Endometrial microvascular endothelial cells (primary cell): ENCODE data around the gene TRIL. TPM values are rescaled to one million over a fixed set of nuclear protein-coding genes. Genes with fewer than 3 reads are reported as not detected.

Experiments
- in situ Hi-C: cut with HindIII; loops from 2 replicates; pipeline ENCODE4 v1.10.0; 2017; ENCODE audit warnings: low sequenced_read_pairs, low pct_unique_long_range_greater_than_20kb; ENCODE audit errors: inconsistent ontology term
- total RNA-seq: library from RNA; depleted of rRNA; stranded (reverse); fragments of >200 nt; gene quantifications from one replicate; pipeline ENCODE4 v1.2.3, GENCODE V29; 2015; ENCODE audit errors: inconsistent ontology term

Gene TRIL
- total RNA-seq, 1 donor from 2014 or later, result not detected

DNA sequence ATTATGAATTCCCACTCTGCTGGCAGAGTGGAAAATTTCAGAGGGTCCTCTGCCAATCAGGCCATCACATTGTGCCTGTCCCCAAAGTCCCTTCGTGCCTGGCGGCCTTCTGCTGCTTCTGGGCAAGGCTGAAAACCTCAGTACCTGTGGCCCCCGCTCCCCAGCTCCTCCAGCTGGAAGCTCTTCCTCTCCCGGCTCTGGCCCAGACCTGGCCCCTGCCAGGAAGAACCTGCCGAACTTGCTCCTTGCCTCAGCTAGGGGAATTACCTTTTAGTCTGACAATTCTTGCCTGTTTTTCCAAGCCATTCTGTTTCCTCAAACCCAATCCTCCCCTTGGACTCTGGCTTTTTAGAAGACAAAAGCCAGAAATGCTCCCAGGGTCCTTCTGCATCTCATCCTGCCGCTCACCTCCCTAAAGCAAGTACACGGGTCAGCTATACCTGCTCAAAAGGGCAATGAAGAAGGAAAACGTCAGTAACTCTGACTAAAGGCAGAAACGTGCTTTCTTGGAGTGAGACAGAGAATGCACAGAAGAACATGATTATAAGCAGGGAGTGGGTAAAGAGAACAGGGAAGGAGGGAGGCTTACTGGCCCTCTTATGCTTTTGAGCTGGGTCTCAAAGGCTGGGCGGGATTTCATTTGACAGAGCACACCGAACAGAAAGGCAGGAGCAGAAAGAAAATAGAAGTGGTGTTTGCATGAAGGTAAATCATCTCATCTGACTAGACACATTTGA, 28.1 kb upstream of the TRIL start:
- in situ Hi-C loops, result no loop called here

DNA sequence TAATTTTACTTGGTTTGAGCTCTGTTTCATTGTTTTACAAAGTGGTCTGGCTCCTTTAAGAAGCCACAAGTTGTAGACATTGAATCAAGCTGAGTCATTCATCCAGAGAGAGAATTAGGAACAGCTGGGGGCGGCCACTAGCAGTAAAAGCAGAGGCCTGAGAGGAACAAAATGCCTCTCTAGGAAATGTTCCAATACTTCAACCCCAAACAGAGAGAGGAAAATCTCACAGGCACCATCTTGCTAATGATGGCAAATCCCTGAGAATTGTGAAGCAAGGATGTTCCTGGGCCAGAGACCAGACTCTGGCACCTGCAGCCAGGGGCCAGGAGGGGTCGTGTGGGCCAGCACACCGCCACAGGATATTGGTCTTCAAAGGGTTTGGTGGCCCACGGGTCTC, 26.5 kb upstream of the TRIL start:
- in situ Hi-C loops, result no loop called here

DNA sequence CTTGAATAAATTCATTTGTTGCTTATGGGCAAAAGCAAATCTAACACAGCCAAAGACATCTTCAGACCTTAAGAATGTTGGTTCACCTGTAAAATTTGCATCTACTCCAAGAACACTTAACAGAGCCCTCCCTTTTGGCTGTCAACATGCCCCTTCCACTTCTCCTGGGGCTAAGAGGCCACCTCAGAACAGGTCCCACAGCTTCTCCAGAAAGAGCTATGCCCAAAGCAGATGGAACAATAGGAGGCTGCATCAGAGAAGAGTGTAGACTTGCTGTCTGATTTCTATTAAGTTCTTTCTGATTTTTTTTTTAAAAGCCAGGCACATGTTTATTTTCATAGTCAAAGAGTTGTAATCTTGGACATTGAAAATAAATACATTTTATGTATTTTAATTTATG, 26.1 kb upstream of the TRIL start:
- in situ Hi-C loops, result no loop called here

DNA sequence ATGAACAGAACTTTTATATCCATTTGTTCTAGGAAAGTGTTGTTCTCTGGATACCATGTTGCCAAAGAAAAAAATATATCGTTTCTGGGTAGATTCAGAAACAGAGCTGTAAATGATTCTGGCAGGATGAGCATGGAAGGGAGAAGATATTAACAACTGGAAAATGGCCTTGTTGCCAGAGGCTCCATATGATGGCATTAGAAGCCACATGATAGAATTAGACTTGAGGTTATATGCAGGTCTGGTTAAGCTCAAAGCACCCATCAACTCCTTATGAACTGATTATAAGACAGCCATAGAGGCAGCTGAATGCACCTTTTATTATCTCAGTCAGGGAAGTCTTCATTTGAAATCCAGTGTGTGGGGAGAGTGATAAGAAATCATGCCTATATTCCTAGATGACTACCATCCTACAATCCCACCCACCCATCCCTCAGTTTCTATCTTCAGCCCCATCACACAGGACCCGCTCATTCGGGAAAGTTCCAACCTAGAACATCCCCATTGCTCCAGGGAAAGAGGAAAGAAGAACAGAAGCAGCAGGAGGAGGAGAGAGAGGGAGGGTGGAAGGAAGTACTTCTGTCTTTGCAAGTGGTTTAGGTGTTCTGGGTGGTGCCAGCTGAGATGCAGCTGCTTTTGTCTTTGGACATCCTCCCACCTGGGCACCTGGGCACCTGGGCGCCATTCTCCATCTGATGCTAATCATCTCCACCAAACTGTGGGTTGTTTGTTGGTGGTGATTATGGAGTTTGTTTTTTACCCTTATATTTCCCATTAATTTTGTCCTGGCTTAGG, 25.5 kb upstream of the TRIL start:
- in situ Hi-C loops, result no loop called here

DNA sequence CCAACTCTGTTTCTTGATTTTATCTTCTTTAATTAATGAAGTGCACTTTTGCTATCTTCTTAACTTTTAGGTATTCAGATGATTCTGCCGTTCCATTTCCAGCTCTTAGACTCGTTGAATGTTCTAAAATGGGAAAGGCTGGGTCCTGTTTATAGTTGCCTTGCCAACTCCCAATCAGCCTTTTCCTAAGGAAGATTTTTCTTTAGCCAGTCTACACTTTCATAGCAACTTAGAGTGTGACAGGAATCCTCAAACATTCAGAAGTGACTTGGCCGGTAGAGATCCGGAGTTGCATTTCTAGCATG, 23.0 kb upstream of the TRIL start:
- in situ Hi-C loops, result no loop called here

DNA sequence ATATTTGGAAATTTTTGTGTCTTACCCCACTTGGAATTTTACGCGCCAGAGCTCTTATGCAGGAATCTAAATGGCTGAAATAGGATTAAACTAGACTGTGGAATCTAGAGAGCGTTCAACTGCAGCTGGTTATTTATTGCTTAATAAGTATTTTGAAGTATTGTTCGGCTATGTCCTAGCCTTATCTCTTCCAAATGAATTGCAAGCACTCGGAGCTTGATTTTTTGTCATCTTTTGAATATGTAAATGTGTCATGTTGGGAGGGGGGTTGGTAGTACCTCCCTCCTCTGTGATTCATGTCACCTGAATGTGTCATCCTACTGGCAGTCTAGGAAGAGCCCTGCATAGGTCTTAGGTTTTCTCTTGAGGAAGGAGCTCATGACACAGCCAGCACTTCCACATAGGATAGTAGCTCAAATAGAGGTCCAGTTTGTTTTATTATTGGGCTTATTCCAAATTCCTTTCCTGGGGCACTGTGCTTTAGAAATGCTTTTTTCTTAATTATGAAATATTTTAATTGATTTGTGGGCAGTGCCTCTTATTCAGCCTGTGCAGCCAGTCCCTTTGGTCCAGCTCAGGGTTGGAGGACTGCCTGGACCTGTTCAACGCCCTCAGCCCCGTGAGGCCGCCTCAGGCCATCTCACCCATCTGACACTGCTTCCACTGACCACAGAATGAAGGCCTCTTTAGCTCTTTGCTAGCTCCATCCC, 22.5 kb upstream of the TRIL start:
- in situ Hi-C loops, result no loop called here

DNA sequence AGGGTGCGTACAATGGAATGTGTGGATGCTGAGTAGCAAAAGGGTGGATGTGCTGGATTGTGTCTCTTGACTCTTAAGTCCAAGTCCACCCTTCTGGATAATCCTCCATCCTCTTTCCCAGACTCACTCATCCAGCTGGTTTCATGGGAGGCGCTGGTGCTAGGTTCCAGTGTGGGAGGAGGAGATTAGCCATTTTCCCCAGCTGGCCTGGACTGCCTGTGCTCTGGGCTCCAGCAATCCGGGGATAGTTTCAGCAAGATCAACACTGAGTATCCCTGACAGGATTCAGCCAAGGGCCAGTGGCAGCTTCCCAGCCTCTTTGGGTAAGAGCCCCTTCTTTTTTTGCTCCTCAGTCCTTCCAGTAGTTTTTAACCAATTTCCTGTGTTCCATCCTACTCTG, 21.6 kb upstream of the TRIL start:
- in situ Hi-C loops, result no loop called here

DNA sequence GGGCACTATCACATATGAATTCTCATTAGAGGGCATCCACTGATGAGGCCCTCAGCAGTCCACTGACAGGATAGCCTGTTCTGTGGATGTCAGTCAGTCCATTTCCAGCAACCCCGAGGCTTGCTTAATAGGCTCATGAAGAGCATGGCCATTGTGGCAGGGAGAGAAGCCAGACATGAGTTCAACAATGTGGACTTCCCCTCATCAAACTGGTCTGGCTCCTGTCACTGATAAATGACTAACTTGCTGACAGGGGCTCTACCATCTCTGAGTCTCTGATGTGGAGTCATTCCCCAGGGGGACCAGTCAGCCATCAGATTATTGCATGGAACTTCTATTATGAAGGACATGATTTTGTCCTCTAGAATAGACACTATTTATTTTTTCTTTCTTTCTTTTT, 19.8 kb upstream of the TRIL start:
- in situ Hi-C loops, result no loop called here

DNA sequence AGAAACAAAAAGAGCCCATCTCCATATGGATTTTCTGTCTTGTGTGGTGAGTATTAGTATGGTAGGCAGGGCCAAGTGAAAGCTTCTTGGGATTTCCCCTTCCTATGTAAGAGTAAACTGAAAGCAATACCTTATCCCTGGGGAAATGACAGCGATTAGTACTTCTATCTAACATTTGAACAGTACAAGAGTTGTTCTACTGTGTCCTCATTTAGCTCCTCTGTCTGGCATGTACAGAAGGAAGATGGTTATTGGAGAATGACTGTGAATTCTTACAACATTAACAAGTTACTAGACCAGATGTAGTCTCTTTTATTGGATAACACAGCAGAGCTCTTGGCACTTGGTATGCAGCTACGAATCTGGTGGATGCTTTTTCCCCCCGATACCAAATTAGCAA, 17.9 kb upstream of the TRIL start:
- in situ Hi-C loops, result no loop called here

DNA sequence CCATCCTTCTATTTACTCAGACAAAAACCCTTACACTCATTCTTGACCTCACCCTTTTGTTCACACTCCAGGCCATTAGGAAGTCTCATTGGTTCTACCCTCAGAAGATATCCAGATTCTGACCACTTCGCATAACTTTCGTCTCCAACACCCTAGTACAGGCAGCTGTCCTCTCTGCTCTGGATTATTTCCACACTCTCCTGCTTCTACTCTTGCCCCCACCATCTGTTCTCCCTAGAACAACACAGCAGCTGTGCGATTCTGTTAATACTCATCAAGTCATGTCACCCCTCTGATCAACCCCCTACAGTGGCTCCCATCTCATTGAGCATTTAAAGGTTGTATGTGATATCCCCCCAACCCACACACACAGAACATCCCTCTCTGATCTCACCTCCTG, 15.5 kb upstream of the TRIL start:
- in situ Hi-C loops, result no loop called here

DNA sequence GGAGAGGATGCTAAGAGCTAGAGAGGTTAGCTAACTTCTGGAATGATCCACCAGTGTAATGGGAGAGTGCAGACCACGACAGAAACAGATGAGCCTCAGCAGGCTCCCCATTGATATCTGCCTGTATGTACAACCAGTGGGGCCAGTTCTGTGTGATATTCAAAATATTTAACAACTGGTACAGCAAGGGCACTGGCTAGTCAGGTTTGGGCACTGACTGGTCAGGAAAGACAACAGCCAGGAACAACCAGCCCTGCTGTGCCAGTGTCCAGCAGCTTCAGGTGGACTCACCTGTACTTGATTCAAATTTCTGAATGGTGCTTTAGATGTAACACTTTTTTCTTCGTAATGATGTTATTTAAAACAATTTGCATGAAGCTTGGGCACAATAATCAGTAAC, 5.9 kb upstream of the TRIL start:
- in situ Hi-C loops, result no loop called here

DNA sequence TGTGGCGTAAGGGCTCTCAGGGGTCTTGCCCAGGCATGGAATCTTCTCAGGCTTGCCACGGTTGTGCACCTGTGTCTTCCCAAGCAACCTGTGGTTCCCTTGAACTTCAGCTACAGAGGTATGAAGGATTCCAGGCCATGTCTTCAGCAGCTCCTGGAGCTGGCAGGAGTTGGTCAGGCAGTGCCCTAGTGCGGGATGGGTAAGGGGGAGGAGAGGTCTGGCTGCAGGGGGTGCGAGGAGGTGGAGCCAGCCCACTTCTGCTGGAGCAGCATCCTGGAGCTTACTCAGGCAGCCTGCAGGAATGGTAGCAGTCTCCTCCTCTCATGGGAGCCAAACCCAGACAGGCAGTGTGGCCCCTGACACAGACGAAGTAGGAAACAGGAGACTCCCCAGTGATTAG, 3.8 kb upstream of the TRIL start:
- in situ Hi-C loops, result no loop called here

DNA sequence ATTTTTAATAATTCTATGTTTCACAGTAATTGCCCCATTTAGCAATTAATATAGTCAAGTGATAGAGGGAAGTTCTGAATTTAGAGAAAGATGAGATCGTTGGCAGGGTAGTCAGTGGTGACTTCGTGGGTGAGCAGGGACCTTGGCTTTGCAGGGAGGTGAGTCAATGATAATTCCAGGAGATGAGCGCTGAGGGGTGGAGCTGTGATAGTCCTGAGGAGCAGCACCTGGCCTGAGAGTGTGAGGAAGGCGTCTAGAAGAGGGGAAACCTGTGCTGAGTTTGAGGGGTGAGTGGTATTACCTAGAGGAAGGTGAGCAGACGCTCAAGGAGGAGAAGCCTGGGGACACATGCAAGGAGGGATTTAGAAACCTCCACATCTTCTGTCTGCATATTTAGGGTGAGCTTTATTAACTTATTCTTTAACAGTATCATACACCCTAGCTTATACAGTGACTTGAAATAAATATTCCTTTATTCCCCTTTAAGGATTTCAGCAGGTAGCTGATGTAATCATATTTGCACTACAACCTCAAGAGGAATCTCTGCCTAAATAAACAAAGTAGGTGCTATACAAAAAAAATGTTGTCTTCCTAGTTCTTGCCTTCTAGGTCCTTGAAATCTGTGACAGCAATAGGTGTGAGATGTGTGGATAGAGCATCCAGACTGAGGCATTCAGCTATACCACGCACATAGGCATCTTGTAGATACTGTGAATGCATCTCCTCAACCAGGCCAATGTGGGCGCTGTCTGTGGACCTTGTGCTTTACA, 2.1 kb upstream of the TRIL start:
- in situ Hi-C loops, result no loop called here

DNA sequence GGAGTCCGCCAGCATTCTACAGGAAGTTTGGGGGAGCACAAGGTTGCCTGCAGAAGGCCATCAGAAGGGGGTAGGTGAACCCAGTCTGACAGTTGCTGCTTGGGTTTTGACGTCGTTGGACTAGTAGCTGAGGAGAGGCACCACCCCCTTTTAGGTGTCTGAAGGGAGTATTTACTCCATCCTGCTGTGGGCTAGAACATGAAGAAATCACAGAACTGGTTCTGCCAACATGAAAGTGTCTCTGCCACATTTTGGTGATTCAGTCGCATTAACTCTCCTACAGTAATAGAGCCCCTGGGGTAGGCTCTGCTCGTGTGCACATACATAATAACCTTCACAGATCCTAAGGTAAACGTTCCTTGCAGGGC, 834 bp upstream of the TRIL start:
- in situ Hi-C loops, result no loop called here

DNA sequence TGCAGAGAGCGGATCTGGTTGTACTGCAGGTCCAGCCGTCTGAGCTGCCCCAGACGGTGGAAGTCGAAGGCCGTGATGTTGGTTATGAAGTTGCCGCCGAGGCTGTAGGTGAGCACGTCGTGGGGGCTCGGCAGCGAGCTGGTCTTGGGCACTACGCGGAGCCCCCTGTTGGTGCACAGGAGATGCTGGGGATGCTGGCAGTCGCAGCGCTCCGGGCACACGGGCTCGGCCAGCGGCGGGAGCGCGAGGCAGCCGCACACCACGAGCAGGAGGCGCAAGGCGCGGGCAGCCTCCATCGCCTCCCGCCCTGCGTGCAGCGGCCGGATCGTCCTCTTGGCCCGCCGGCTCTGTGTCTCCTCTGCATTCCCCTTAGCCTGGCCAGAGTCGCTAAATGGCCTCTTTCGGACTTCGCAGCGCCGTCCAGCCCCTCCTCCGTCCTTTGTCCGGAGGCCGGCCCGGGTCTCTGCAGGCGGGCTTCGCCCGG, 337 bp downstream of the TRIL start:
- in situ Hi-C loops, result no loop called here

DNA sequence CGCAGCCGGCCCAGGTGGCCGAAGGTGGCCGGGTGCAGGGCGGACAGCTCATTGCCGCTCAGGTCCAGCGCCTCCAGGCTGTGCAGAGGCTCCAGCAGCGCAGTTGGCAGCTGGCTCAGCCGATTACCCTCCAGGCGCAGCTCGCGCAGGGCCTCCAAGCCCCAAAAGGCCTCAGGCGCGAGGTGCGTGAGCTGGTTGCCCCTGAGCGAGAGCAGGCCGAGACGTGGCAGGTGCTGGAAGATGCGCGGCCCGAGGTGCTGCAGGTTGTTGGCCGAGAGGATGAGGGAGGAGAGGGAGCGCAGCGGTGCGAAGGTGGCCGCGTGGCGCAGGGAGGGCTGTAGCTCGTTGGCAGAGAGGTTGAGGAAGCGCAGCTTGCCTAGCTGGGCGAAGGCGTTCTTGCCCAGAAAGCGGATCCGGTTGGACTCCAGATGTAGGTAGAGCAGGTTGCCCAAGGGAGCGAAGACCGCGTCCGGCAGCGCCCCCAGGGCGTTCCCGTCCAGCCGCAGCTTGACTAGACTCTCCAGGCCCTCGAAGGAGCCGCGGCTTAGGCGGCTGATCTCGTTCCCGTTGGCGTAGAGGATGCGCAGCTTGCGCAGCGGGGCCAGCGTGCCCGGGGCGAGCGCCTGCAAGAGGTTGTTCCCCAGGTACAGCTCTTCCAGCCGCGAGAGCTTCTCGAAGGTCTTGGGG, 923 bp downstream of the TRIL start:
- in situ Hi-C loops, result no loop called here

DNA sequence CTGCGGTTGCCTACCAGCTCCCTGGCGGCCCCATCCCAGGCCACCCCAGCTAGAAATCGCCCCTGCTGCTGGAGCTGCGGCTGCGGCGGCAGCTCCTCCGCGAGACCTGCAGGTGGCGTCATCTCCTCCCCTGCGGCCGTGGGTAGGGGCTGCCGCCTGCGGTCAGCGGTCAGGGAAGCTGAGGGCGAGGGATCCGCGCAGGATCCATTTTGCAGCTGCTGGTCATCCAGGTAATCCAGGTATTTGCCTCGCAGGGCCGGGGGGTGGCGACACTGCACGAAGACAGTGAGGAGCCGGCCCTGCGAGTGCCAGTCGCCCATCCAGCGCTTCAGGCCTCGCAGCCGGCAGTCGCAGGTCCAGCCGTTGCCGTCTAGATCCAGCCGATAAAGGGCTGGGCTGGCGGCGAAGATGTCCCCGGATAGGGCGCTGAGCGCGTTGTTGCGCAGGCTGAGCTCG, 1.5 kb downstream of the TRIL start:
- in situ Hi-C loops, result no loop called here

DNA sequence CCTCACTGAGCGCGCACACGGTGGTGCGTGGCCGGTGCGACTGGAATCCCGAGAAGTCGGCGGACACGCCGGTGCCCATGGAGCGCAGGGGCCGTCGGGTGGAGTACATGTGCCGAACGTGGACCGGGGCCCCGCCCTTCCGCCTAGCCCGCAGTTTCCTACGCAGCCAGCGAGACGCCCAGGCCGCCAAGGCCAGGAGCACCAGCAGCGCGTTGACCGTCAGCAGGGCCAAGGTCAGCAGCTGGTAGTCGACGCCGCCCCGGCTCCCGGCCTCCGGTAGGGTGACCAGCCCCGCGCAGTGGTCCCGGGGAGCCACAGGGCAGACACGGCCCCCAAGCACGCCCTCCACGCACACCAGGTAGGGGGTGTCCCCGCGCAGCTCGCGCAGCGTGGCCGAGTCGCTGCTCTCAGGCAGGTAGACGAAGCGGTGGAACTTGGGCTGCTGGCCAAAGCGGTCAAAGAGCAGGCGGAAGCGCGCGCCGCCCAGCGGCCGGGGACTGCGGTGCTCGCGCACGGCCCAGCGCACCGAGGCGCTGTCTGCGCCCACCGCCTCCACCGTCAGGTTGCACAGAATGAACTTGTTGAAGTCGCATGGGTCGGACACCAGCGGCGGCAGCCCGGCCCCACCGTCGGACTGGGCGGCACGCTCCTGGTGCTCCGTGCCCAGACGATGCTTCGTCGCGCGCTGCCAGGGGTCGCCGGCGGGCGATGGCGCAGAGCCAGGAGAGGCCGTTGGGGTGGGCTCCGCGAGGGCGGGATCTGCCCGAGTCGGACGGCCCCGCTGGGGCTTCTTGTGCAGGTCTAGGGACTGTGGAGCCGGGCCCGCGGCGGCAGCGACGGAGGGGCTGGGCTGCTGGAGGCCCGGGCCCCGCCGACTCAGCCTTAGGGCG, 2.2 kb downstream of the TRIL start:
- in situ Hi-C loops, result no loop called here
